ENCODE measurements around the gene STARD10. TPM values are rescaled to one million over a fixed set of nuclear protein-coding genes. Genes with fewer than 3 reads are reported as not detected.

Gene STARD10
- total RNA-seq, 1 donor from 2014 or later = 68.8 TPM

- peak; percentile 60 for ATAC-seq
Measured at GRCh38 chr11:72780296-72781062, 13.4 kb downstream of the STARD10 start.

GRCh38 chr11:72779495-72780128 lies 14.2 kb downstream of the STARD10 start:
- no peak for ATAC-seq

GRCh38 chr11:72778535-72779494 lies 15.0 kb downstream of the STARD10 start:
- no peak for ATAC-seq

- no peak for ATAC-seq
Measured at GRCh38 chr11:72777755-72778278, 16.0 kb downstream of the STARD10 start.

GRCh38 chr11:72776844-72777754 lies 16.7 kb downstream of the STARD10 start:
- no peak for ATAC-seq

GRCh38 chr11:72776117-72776843 lies 17.6 kb downstream of the STARD10 start:
- no peak for ATAC-seq

- no peak for ATAC-seq
Measured at GRCh38 chr11:72775288-72776110, 18.3 kb downstream of the STARD10 start.

GRCh38 chr11:72774499-72774898 lies 19.3 kb downstream of the STARD10 start:
- ATAC-seq = no peak

- ATAC-seq = no peak
Measured at GRCh38 chr11:72773696-72774095, 20.2 kb downstream of the STARD10 start.

GRCh38 chr11:72773291-72773690 lies 20.6 kb downstream of the STARD10 start:
- peak; percentile 69 for ATAC-seq

GRCh38 chr11:72772059-72772458 lies 21.8 kb downstream of the STARD10 start:
- ATAC-seq = no peak

- no peak for ATAC-seq
Measured at GRCh38 chr11:72771507-72771906, 22.3 kb downstream of the STARD10 start.

- ATAC-seq = no peak
Measured at GRCh38 chr11:72770799-72771198, 23.0 kb downstream of the STARD10 start.

GRCh38 chr11:72769680-72770079 lies 24.2 kb downstream of the STARD10 start:
- ATAC-seq = no peak

GRCh38 chr11:72768581-72768980 lies 25.3 kb downstream of the STARD10 start:
- no peak for ATAC-seq

- ATAC-seq = no peak
Measured at GRCh38 chr11:72767203-72768062, 26.4 kb downstream of the STARD10 start.

GRCh38 chr11:72766152-72766902 lies 27.5 kb downstream of the STARD10 start:
- no peak for ATAC-seq

GRCh38 chr11:72764503-72764902 lies 29.3 kb downstream of the STARD10 start:
- ATAC-seq = peak; percentile 27
